T-helper 2 cell treated with Interferon-gamma antibody and Interleukin-4, amounts not matched to agents 5 μg/mL and 100 μg/mL, for 36 hours (primary cell): ENCODE data around the gene PRMT7.

Source experiments
- DNase-seq: peaks from one replicate; pipeline ENCODE4 v3.0.0; 2021; ENCODE audit warnings: low spot score
- H3K27ac Mint-ChIP-seq: one replicate; pipeline ENCODE4 v1.8.0; 2021; ENCODE audit warnings: mild to moderate bottlenecking, mixed read lengths
- H3K27me3 Mint-ChIP-seq: one replicate; pipeline ENCODE4 v1.8.0; 2021; ENCODE audit warnings: low read depth, mixed read lengths
- H3K36me3 Mint-ChIP-seq: one replicate; pipeline ENCODE4 v1.8.0; 2021; ENCODE audit warnings: low read depth, mixed read lengths
- H3K4me1 Mint-ChIP-seq: one replicate; pipeline ENCODE4 v1.8.0; 2021; ENCODE audit warnings: low read depth, mixed read lengths
- H3K4me3 Mint-ChIP-seq: one replicate; pipeline ENCODE4 v1.8.0; 2022; ENCODE audit warnings: mild to moderate bottlenecking, moderate library complexity, mixed read lengths
- H3K9me3 Mint-ChIP-seq: one replicate; pipeline ENCODE4 v1.8.0; 2021; ENCODE audit warnings: mixed read lengths

Gene PRMT7

DNA sequence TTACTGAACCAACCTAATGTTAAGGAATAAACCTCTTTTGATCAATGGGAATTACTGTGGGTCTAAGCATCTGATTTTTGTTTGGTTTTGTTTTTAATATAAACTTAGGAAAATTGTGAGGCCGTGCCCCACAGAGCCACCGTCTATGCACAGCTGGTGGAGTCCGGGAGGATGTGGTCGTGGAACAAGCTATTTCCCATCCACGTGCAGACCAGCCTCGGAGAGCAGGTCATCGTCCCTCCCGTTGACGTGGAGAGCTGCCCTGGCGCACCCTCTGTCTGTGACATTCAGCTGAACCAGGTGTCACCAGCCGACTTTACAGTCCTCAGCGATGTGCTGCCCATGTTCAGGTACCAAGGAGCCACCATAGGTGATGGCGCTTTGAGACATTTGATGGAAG lies 28.4 kb downstream of the PRMT7 start:
- H3K27ac Mint-ChIP-seq = no peak overlapping the region
- H3K36me3 Mint-ChIP-seq = peaks cover 58% of the 10 kb centered on the region
- H3K9me3 Mint-ChIP-seq = no peaks in the 10 kb centered on the region

GRCh38 chr16:68342620-68343019 lies 31.8 kb downstream of the PRMT7 start:
- peaks cover 3% of the 10 kb centered on the region for H3K4me1 Mint-ChIP-seq
- H3K9me3 Mint-ChIP-seq = no peaks in the 10 kb centered on the region
- no peak for DNase-seq
- peaks cover 64% of the 10 kb centered on the region for H3K36me3 Mint-ChIP-seq
- H3K27ac Mint-ChIP-seq = no peak overlapping the region
- no peak overlapping the region for H3K4me3 Mint-ChIP-seq
- H3K27me3 Mint-ChIP-seq = no peaks in the 10 kb centered on the region

More for the DNA sequence above, 28.4 kb downstream of the PRMT7 start:
- H3K4me1 Mint-ChIP-seq = no peaks in the 10 kb centered on the region
- H3K4me3 Mint-ChIP-seq = no peak overlapping the region
- no peak for DNase-seq
- H3K27me3 Mint-ChIP-seq = no peaks in the 10 kb centered on the region

DNA sequence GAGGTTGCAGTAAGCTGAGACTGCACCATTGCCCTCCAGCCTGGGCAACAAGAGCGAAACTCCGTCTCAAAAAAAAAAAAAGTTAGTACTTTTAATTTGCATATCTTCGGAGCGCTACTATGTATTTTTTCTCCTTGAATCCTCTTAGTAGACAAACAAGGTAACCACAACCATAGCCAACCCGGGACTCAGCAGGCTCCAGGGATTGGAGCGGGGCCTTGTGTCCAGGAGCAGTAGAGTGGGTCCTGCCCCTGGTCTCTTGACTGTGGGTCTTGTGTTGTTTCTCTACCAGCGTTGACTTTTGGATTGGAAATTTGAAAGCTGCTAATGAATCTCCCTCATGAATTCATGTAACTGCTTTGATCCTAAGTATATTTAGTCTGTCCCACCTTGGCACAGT lies 32.3 kb downstream of the PRMT7 start:
- H3K4me3 Mint-ChIP-seq = no peak overlapping the region
- peaks cover 64% of the 10 kb centered on the region for H3K36me3 Mint-ChIP-seq
- no peaks in the 10 kb centered on the region for H3K27me3 Mint-ChIP-seq
- DNase-seq = no peak
- no peaks in the 10 kb centered on the region for H3K9me3 Mint-ChIP-seq
- no peak overlapping the region for H3K27ac Mint-ChIP-seq
- peaks cover 5% of the 10 kb centered on the region for H3K4me1 Mint-ChIP-seq

DNA sequence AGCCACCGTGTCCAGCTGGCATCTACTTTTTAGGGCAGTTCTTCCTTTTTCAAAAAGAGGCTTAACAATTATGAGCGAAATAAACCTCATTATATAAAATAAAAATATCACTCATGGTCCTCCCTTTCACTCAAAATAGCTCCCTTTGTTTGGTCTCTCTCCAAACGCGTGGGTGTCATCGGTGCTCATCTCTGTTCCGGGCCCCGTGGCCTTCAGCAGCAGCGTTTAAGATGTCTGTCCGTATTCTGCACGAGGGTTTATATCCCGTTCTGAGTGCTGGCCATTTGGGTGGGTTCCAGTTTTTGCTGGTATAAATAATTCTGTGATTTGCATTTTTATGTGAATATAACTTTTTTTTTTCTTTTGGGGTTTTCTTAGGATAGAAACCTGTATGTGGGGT lies 33.4 kb downstream of the PRMT7 start:
- Mint-ChIP-seq H3K9me3 (no peaks in the 10 kb centered on the region), H3K36me3 (peaks cover 67% of the 10 kb centered on the region), H3K4me1 (peaks cover 5% of the 10 kb centered on the region), H3K4me3 (no peak overlapping the region), H3K27ac (no peak overlapping the region), H3K27me3 (no peaks in the 10 kb centered on the region)
- DNase-seq = no peak

- Mint-ChIP-seq H3K36me3 (peaks cover 59% of the 10 kb centered on the region), H3K9me3 (no peaks in the 10 kb centered on the region), H3K27ac (no peak overlapping the region), H3K4me3 (no peak overlapping the region), H3K27me3 (no peaks in the 10 kb centered on the region), H3K4me1 (peaks cover 5% of the 10 kb centered on the region)
- no peak for DNase-seq
Observed at GRCh38 chr16:68345351-68345810, 34.6 kb downstream of the PRMT7 start.

DNA sequence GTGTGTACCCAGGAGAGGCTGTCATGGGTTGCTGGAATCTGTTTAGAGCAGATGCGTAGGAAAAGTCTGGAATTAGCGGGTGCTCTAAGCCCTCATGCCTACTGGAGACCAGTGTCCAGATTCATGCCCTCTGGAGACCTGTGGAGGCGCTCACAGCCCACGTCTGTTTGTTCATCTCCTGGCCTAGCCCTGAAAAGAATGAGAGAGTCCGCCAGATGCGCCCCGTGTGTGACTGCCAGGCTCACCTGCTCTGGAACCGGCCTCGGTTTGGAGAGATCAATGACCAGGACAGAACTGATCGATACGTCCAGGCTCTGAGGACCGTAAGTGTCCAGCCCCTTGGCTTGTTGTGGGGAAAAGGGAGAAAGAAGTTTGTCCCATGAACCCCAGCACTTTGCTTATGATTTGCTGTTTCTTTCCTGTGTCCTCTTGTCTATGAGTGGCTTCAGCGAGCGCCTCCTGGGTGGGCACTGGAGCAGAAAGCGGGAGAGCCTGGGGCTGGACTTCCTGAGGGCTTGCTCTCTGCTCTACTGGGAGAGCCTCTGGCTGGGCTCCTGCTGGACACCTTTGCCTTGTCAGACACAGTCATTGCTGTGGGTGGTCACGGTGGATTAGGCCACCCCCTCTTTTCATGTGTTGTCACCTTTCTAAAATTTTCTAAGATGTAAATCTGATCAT lies 35.3 kb downstream of the PRMT7 start:
- DNase-seq = no peak
- peaks cover 5% of the 10 kb centered on the region for H3K4me1 Mint-ChIP-seq
- H3K36me3 Mint-ChIP-seq = peaks cover 54% of the 10 kb centered on the region
- no peaks in the 10 kb centered on the region for H3K9me3 Mint-ChIP-seq
- no peaks in the 10 kb centered on the region for H3K27me3 Mint-ChIP-seq
- H3K27ac Mint-ChIP-seq = no peak overlapping the region
- H3K4me3 Mint-ChIP-seq = no peak overlapping the region

- H3K27ac Mint-ChIP-seq = no peak overlapping the region
- DNase-seq = no peak
- H3K4me3 Mint-ChIP-seq = no peak overlapping the region
- peaks cover 5% of the 10 kb centered on the region for H3K4me1 Mint-ChIP-seq
- H3K9me3 Mint-ChIP-seq = no peaks in the 10 kb centered on the region
- peaks cover 57% of the 10 kb centered on the region for H3K36me3 Mint-ChIP-seq
- H3K27me3 Mint-ChIP-seq = no peaks in the 10 kb centered on the region
Observed at GRCh38 chr16:68346892-68347480, 36.2 kb downstream of the PRMT7 start.

DNA sequence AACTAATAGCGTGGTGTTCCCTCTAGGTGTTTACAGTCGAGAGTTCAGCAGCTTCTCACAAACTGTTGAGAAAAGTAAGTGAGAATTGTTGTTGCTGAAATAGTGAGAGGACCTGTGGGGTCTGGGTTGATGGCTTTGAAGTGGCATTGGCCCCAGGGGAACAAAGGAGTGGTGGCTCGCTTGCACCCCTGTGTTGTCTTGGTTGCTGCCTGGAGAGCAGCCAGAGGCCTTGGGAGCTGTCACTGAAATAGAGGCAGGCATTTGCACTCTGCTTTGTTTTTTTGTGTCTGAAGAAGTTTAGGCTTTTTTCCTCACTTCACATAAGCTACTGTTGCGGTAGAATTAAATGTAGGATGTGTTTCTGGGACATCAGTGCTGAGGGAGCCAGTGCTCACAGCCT lies 36.8 kb downstream of the PRMT7 start:
- Mint-ChIP-seq H3K4me1 (peaks cover 5% of the 10 kb centered on the region), H3K36me3 (peaks cover 57% of the 10 kb centered on the region), H3K9me3 (no peaks in the 10 kb centered on the region), H3K4me3 (no peak overlapping the region), H3K27me3 (no peaks in the 10 kb centered on the region), H3K27ac (no peak overlapping the region)
- no peak for DNase-seq

- Mint-ChIP-seq H3K36me3 (peaks cover 67% of the 10 kb centered on the region), H3K27me3 (no peaks in the 10 kb centered on the region), H3K4me1 (peaks cover 5% of the 10 kb centered on the region)
Observed at GRCh38 chr16:68348639-68349445, 38.0 kb downstream of the PRMT7 start.

GRCh38 chr16:68349838-68350410 lies 39.1 kb downstream of the PRMT7 start:
- no peaks in the 10 kb centered on the region for H3K27me3 Mint-ChIP-seq
- no peak for DNase-seq
- peaks cover 73% of the 10 kb centered on the region for H3K36me3 Mint-ChIP-seq
- H3K9me3 Mint-ChIP-seq = no peaks in the 10 kb centered on the region
- H3K4me3 Mint-ChIP-seq = no peak overlapping the region
- H3K27ac Mint-ChIP-seq = no peak overlapping the region
- H3K4me1 Mint-ChIP-seq = peaks cover 9% of the 10 kb centered on the region

More at GRCh38 chr16:68348639-68349445, 38.0 kb downstream of the PRMT7 start:
- Mint-ChIP-seq H3K27ac (no peak overlapping the region), H3K9me3 (no peaks in the 10 kb centered on the region), H3K4me3 (no peak overlapping the region)
- no peak for DNase-seq

GRCh38 chr16:68350813-68351350 lies 40.1 kb downstream of the PRMT7 start:
- Mint-ChIP-seq H3K27ac (no peak overlapping the region), H3K36me3 (peaks cover 76% of the 10 kb centered on the region), H3K4me1 (peaks cover 16% of the 10 kb centered on the region), H3K27me3 (no peaks in the 10 kb centered on the region), H3K9me3 (no peaks in the 10 kb centered on the region), H3K4me3 (no peak overlapping the region)
- no peak for DNase-seq

DNA sequence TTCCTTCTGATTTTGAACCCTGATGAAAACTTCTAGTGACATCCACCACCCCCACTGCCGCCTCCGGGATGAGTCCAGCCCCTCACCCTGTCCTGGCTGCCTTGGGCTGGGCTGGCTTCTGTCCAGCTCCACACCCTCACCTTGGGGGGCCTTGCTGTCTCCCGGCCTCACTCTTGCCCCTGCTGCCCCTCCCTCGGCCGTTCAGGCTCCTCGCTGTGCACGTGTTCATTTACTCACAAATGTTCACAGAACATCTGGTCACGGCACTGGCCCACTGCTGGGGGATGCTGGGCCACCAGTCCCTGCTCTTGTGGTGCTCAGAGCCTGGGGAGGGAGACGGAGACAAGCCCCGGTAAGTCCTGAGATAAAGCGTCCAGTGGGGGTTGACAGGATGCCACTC lies 40.6 kb downstream of the PRMT7 start:
- peaks cover 21% of the 10 kb centered on the region for H3K4me1 Mint-ChIP-seq
- no peak overlapping the region for H3K4me3 Mint-ChIP-seq
- no peak overlapping the region for H3K27ac Mint-ChIP-seq
- H3K36me3 Mint-ChIP-seq = peaks cover 80% of the 10 kb centered on the region
- no peaks in the 10 kb centered on the region for H3K9me3 Mint-ChIP-seq
- no peak for DNase-seq
- no peaks in the 10 kb centered on the region for H3K27me3 Mint-ChIP-seq

GRCh38 chr16:68351991-68352431 lies 41.2 kb downstream of the PRMT7 start:
- Mint-ChIP-seq H3K4me1 (peaks cover 26% of the 10 kb centered on the region), H3K9me3 (no peaks in the 10 kb centered on the region), H3K27me3 (no peaks in the 10 kb centered on the region), H3K36me3 (peaks cover 80% of the 10 kb centered on the region), H3K4me3 (no peak overlapping the region), H3K27ac (no peak overlapping the region)
- no peak for DNase-seq

- no peaks in the 10 kb centered on the region for H3K9me3 Mint-ChIP-seq
- H3K27ac Mint-ChIP-seq = no peak overlapping the region
- peaks cover 79% of the 10 kb centered on the region for H3K36me3 Mint-ChIP-seq
- no peak overlapping the region for H3K4me3 Mint-ChIP-seq
- DNase-seq = no peak
- H3K27me3 Mint-ChIP-seq = no peaks in the 10 kb centered on the region
- peaks cover 31% of the 10 kb centered on the region for H3K4me1 Mint-ChIP-seq
Observed at GRCh38 chr16:68353366-68353765, 42.5 kb downstream of the PRMT7 start.
